IMR-90 (cell line): ENCODE measurements around the gene GALM. TPM values are rescaled to one million over a fixed set of nuclear protein-coding genes. Genes with fewer than 3 reads are reported as not detected.

Source experiments
- ATAC-seq: fragments of 200-7000 bp; cut with Tn5 transposase; 2 replicates; pipeline ENCODE4 v1.9.1; 2020; ENCODE audit warnings: low read depth, mild to moderate bottlenecking, moderate library complexity
- BruUV-seq: library from RNA; stranded (reverse); fragments of 400-500 nt; replicated peaks from 2 replicates; lab custom pipeline; 2021; lab: Mats Ljungman, UMichigan
- CTCF ChIA-PET: fragments of 300-600 bp; formaldehyde crosslinking; extraction: SDS; loops from one replicate; lab custom pipeline; 2021; ENCODE audit warnings: antibody characterized with exemption; lab: Yijun Ruan, JAX
- POLR2A ChIA-PET: fragments of 300-600 bp; sonication (Branson Sonifier 250); formaldehyde crosslinking; loops from one replicate; lab custom pipeline; 2022; ENCODE audit warnings: antibody characterized with exemption; ENCODE audit not compliant: unreplicated experiment; lab: Charles Lee
- DNase-seq: peaks from one replicate; pipeline ENCODE4 v3.0.0; 2013
- H2AFZ ChIP-seq: replicated peaks from 2 replicates; pipeline ENCODE3; 2013; ENCODE audit warnings: low read length, mild to moderate bottlenecking; ENCODE audit not compliant: poor library complexity
- H2AK5ac ChIP-seq: 2 replicates; pipeline ENCODE4 v1.6.1; 2013; ENCODE audit warnings: low read depth, low read length, inconsistent platforms
- H2AK9ac ChIP-seq: replicated peaks from 2 replicates; pipeline ENCODE3; 2013; ENCODE audit warnings: mild to moderate bottlenecking, low read depth, low read length, moderate library complexity; ENCODE audit not compliant: poor library complexity
- H2BK120ac ChIP-seq: 2 replicates; pipeline ENCODE4 v1.6.1; 2013; ENCODE audit warnings: low read depth, low read length, inconsistent platforms
- H2BK15ac ChIP-seq: 3 replicates; pipeline ENCODE4 v1.6.1; 2013; ENCODE audit warnings: low read depth, low read length, inconsistent platforms
- H2BK20ac ChIP-seq: 2 replicates; pipeline ENCODE4 v1.6.1; 2013; ENCODE audit warnings: low read depth, mild to moderate bottlenecking, inconsistent platforms, low read length, moderate library complexity
- H2BK5ac ChIP-seq: 2 replicates; pipeline ENCODE4 v1.6.1; 2013; ENCODE audit warnings: mild to moderate bottlenecking, low read depth, low read length, inconsistent platforms; ENCODE audit not compliant: poor library complexity, severe bottlenecking
- H3K14ac ChIP-seq: replicated peaks from 2 replicates; pipeline ENCODE4 v1.6.1; 2013; ENCODE audit warnings: low read depth, low read length, inconsistent platforms
- H3K18ac ChIP-seq: 2 replicates; pipeline ENCODE4 v1.6.1; 2013; ENCODE audit warnings: low read depth, low read length, control low read depth
- H3K23ac ChIP-seq: 2 replicates; pipeline ENCODE4 v1.6.1; 2013; ENCODE audit warnings: low read depth, low read length, inconsistent platforms
- H3K27ac ChIP-seq: 2 replicates; pipeline ENCODE4 v1.5.1; 2013; ENCODE audit warnings: mild to moderate bottlenecking, control low read depth, low read length; ENCODE audit not compliant: insufficient read depth
- H3K27me3 ChIP-seq: 2 replicates; pipeline ENCODE4 v1.6.1; 2013; ENCODE audit warnings: low read length; ENCODE audit not compliant: control insufficient read depth, insufficient read depth
- H3K36me3 ChIP-seq: 2 replicates; pipeline ENCODE4 v1.6.1; 2013; ENCODE audit warnings: low read length, mixed read lengths; ENCODE audit not compliant: control insufficient read depth, insufficient read depth
- H3K4ac ChIP-seq: 2 replicates; pipeline ENCODE4 v1.6.1; 2013; ENCODE audit warnings: low read depth, low read length, inconsistent platforms
- H3K4me1 ChIP-seq: 2 replicates; pipeline ENCODE4 v1.6.1; 2013; ENCODE audit warnings: low read length, mixed read lengths; ENCODE audit not compliant: control insufficient read depth, insufficient read depth
- H3K4me2 ChIP-seq: 2 replicates; pipeline ENCODE4 v1.6.1; 2013; ENCODE audit warnings: low read depth, mild to moderate bottlenecking, control low read depth, low read length, moderate library complexity
- H3K4me3 ChIP-seq: 2 replicates; pipeline ENCODE4 v1.5.1; 2013; ENCODE audit warnings: low read depth, mild to moderate bottlenecking, control low read depth, low read length, moderate library complexity; ENCODE audit not compliant: insufficient read depth
- H3K56ac ChIP-seq: 2 replicates; pipeline ENCODE4 v1.6.1; 2013; ENCODE audit warnings: low read length, inconsistent platforms; ENCODE audit not compliant: insufficient read depth; ENCODE audit errors: extremely low read depth
- H3K79me1 ChIP-seq, 2 experiments: 2 replicates each; pipeline ENCODE4 v1.6.1; 2013; ENCODE audit warnings: low read length in 2 of 2, inconsistent platforms in 1 of 2, low read depth in 1 of 2
- H3K9ac ChIP-seq: 2 replicates; pipeline ENCODE4 v1.6.1; 2013; ENCODE audit warnings: low read depth, low read length, control low read depth
- H3K9me1 ChIP-seq: 2 replicates; pipeline ENCODE4 v1.6.1; 2013; ENCODE audit warnings: low read length, inconsistent platforms; ENCODE audit not compliant: insufficient read depth
- H3K9me3 ChIP-seq: 2 replicates; pipeline ENCODE4 v1.6.1; 2013; ENCODE audit warnings: low read length; ENCODE audit not compliant: control insufficient read depth, insufficient read depth
- H4K20me1 ChIP-seq: 2 replicates; pipeline ENCODE4 v1.6.1; 2013; ENCODE audit warnings: low read length, inconsistent platforms; ENCODE audit not compliant: insufficient read depth
- H4K5ac ChIP-seq: 2 replicates; pipeline ENCODE4 v1.6.1; 2013; ENCODE audit warnings: mild to moderate bottlenecking, low read depth, low read length, control low read depth
- H4K8ac ChIP-seq, 2 experiments: 2 replicates each; pipeline ENCODE4 v1.6.1; 2013; ENCODE audit warnings: low read depth in 2 of 2, low read length in 2 of 2, control low read depth in 1 of 2, inconsistent platforms in 1 of 2
- H4K91ac ChIP-seq: 2 replicates; pipeline ENCODE4 v1.6.1; 2013; ENCODE audit warnings: low read depth, low read length, inconsistent platforms; ENCODE audit not compliant: insufficient read depth
- NFE2L2 ChIP-seq: fragments of 150-350 bp; IDR thresholded peaks from 2 replicates; pipeline ENCODE4 v1.6.1; 2016; ENCODE audit warnings: low read depth, mild to moderate bottlenecking, low read length
- POLR2A ChIP-seq: IDR thresholded peaks from 2 replicates; pipeline ENCODE4 v1.6.1; 2012; ENCODE audit warnings: mild to moderate bottlenecking, low read depth, low read length
- WGBS, 2 experiments: methylation state at CpG; one replicate each; pipeline versions ENCODE4 v1.1.5 to v1.1.7; 2013; ENCODE audit warnings: missing lambda C conversion rate in 2 of 2; ENCODE audit not compliant: insufficient read length in 1 of 2; ENCODE audit errors: extremely low coverage in 2 of 2; 5-methylcytosine and 5-hydroxymethylcytosine counted together
- dilution Hi-C: fragments of 300-500 bp; cut with HindIII; formaldehyde crosslinking; loops from one replicate; pipeline ENCODE4 v1.14.3; 2018; ENCODE audit warnings: low sequenced_read_pairs; ENCODE audit not compliant: unreplicated experiment
- in situ Hi-C: fragments of 300-500 bp; cut with MboI; formaldehyde crosslinking; loops from 3 replicates; pipeline ENCODE4 v1.14.3; 2019; ENCODE audit warnings: low sequenced_read_pairs, inconsistent platforms, mixed read lengths
- intact Hi-C: fragments of 100-400 bp; cut with micrococcal nuclease; formaldehyde crosslinking; loops from 2 replicates; pipeline ENCODE4 v1.10.0; 2022
- polyA plus RNA-seq, 3 experiments: library from polyadenylated mRNA; depleted of rRNA; stranded (reverse); fragments of >200 nt; gene quantifications; 2 replicates each; pipeline ENCODE4 v1.2.3, GENCODE V29; 2012; ENCODE audit warnings: low replicate concordance in 1 of 3
- total RNA-seq: library from RNA; depleted of rRNA; stranded (reverse); fragments of >200 nt; gene quantifications from 2 replicates; pipeline ENCODE4 v1.2.3, GENCODE V29; 2012

GALM gene
- total and polyA plus RNA-seq, 2 of the 4 experiments (the other 2 are of a cell fraction): 12.1 to 24.2 TPM

GRCh38 chr2:38626326-38627035, 39.4 kb upstream of the GALM start:
- H3K9me1 ChIP-seq: no peaks in the 10 kb centered on the region
- no peak overlapping the region for H3K4me2 ChIP-seq
- no peak overlapping the region for H4K91ac ChIP-seq
- ATAC-seq: no peak
- H3K27me3 ChIP-seq: peaks cover 14% of the 10 kb centered on the region
- H2AK5ac ChIP-seq: no peak overlapping the region
- no peaks in the 10 kb centered on the region for H3K36me3 ChIP-seq
- H2BK20ac ChIP-seq: no peak overlapping the region
- H2AK9ac ChIP-seq: no peak overlapping the region
- in situ Hi-C loops: no loop called here
- no peaks in the 10 kb centered on the region for H3K4me1 ChIP-seq
- H3K4me3 ChIP-seq: no peak overlapping the region
- ChIA-PET POLR2A (no interaction called here), CTCF (interaction anchor here (0.5 kb wide), 1 partner anchor 960 kb away, joined by 3 read pairs; no protein-coding TSS in a partner anchor)
- no peaks in the 10 kb centered on the region for H4K20me1 ChIP-seq
- H3K14ac ChIP-seq: no peak overlapping the region
- intact Hi-C loops: no loop called here
- no CpG with 5 or more reads among the region's 7 CpGs for WGBS, 2 experiments
- no peak for DNase-seq
- no peak overlapping the region for H2BK5ac ChIP-seq
- dilution Hi-C loops: no loop called here
- H3K79me1 ChIP-seq: no peaks in the 10 kb centered on the region
- no peak overlapping the region for H3K4ac ChIP-seq
- TF ChIP-seq NFE2L2 (no peak), POLR2A (no peak)
- H3K18ac ChIP-seq: no peak overlapping the region
- no TSS peak for BruUV-seq
- H3K27ac ChIP-seq: no peak overlapping the region
- H4K5ac ChIP-seq: no peak overlapping the region
- no peak overlapping the region for H3K56ac ChIP-seq
- no peak overlapping the region for H3K9ac ChIP-seq
- H4K8ac ChIP-seq: no peak overlapping the region
- peaks cover 5% of the 10 kb centered on the region; the same call in 1 of the 2 replicates for H3K9me3 ChIP-seq
- no peak overlapping the region for H2AFZ ChIP-seq
- H2BK15ac ChIP-seq: no peak overlapping the region
- H2BK120ac ChIP-seq: no peak overlapping the region
- H3K23ac ChIP-seq: no peak overlapping the region
